Stimulated activated CD4-positive, alpha-beta T cell treated with anti-CD3 and anti-CD28 coated beads, Interleukin-4, amount 100 ng/mL, for 48 hours (primary cell): ENCODE measurements around the gene AATK.
"Not testable (repeated sequence)": the region's sequence is repeated elsewhere in the genome, so short reads cannot be mapped to it uniquely, and the experiment has no call there.

ENCODE experiments used
- DNase-seq, 2 donors: peaks; one replicate each; pipeline ENCODE4 v3.0.0-alpha.2; 2020; ENCODE audit warnings: low read depth in 2 of 2

AATK gene

GRCh38 chr17:81161536-81161935, 4.5 kb downstream of the AATK start:
- no peak for DNase-seq

GRCh38 chr17:81160747-81161453, 5.1 kb downstream of the AATK start:
- no peak for DNase-seq

GRCh38 chr17:81160306-81160705, 5.7 kb downstream of the AATK start:
- no peak for DNase-seq

GRCh38 chr17:81159611-81160265, 6.3 kb downstream of the AATK start:
- DNase-seq: no peak

- DNase-seq: no peak
These were observed 7.1 kb downstream of the AATK start for GRCh38 chr17:81158688-81159590.

- DNase-seq: no peak
These were observed 8.0 kb downstream of the AATK start for GRCh38 chr17:81157848-81158687.

- no peak for DNase-seq
These were observed 8.9 kb downstream of the AATK start for GRCh38 chr17:81156866-81157805.

- DNase-seq: no peak
These were observed 11.1 kb downstream of the AATK start for GRCh38 chr17:81154961-81155360.

- not testable (repeated sequence) for DNase-seq
These were observed 12.0 kb downstream of the AATK start for GRCh38 chr17:81154016-81154415.

GRCh38 chr17:81153340-81153803, 12.6 kb downstream of the AATK start:
- no peak for DNase-seq

GRCh38 chr17:81152288-81152828, 13.7 kb downstream of the AATK start:
- DNase-seq: no peak

GRCh38 chr17:81151278-81151677, 14.7 kb downstream of the AATK start:
- DNase-seq: no peak

- DNase-seq: no peak
These were observed 15.5 kb downstream of the AATK start for GRCh38 chr17:81150377-81151077.

- no peak for DNase-seq
These were observed 17.0 kb downstream of the AATK start for GRCh38 chr17:81148986-81149533.

GRCh38 chr17:81148571-81148970, 17.4 kb downstream of the AATK start:
- no peak for DNase-seq

GRCh38 chr17:81147701-81148100, 18.3 kb downstream of the AATK start:
- no peak for DNase-seq

GRCh38 chr17:81146208-81146607, 19.8 kb downstream of the AATK start:
- DNase-seq: not testable (repeated sequence)

GRCh38 chr17:81144423-81144781, 21.6 kb downstream of the AATK start:
- DNase-seq: no peak
